Measurements from ENCODE around the gene EIF2B2.
"Not testable (repeated sequence)": the region's sequence is repeated elsewhere in the genome, so short reads cannot be mapped to it uniquely, and the experiment has no call there.

EIF2B2 gene

GRCh38 chr14:74994182-74994581 is 8.5 kb upstream of the EIF2B2 start:
- not testable (repeated sequence) for DNase-seq (ENCODE audit: low spot score)

- DNase-seq (ENCODE audit: low spot score): not testable (repeated sequence)
Measured at GRCh38 chr14:74995781-74996180, 6.9 kb upstream of the EIF2B2 start.

- DNase-seq (ENCODE audit: low spot score): no peak
Measured at GRCh38 chr14:75001261-75001660, 1.5 kb upstream of the EIF2B2 start.

GRCh38 chr14:75001899-75002298 is 822 bp upstream of the EIF2B2 start:
- no peak for DNase-seq (ENCODE audit: low spot score)

GRCh38 chr14:75003250-75004027 is 718 bp downstream of the EIF2B2 start:
- no peak for DNase-seq (ENCODE audit: low spot score)

GRCh38 chr14:75005357-75005756 is 2.6 kb downstream of the EIF2B2 start:
- DNase-seq (ENCODE audit: low spot score): no peak

GRCh38 chr14:75009176-75009575 is 6.5 kb downstream of the EIF2B2 start:
- no peak for DNase-seq (ENCODE audit: low spot score)

GRCh38 chr14:75010472-75011093 is 7.9 kb downstream of the EIF2B2 start:
- DNase-seq (ENCODE audit: low spot score): no peak

GRCh38 chr14:75011356-75011994 is 8.8 kb downstream of the EIF2B2 start:
- DNase-seq (ENCODE audit: low spot score): no peak

- DNase-seq (ENCODE audit: low spot score): no peak
Measured at GRCh38 chr14:75013290-75013689, 10.6 kb downstream of the EIF2B2 start.

GRCh38 chr14:75015496-75015895 is 12.8 kb downstream of the EIF2B2 start:
- no peak for DNase-seq (ENCODE audit: low spot score)

GRCh38 chr14:75016815-75017214 is 14.1 kb downstream of the EIF2B2 start:
- no peak for DNase-seq (ENCODE audit: low spot score)

- no peak for DNase-seq (ENCODE audit: low spot score)
Measured at GRCh38 chr14:75018694-75019093, 16.0 kb downstream of the EIF2B2 start.

- no peak for DNase-seq (ENCODE audit: low spot score)
Measured at GRCh38 chr14:75022655-75023054, 19.9 kb downstream of the EIF2B2 start.

- no peak for DNase-seq (ENCODE audit: low spot score)
Measured at GRCh38 chr14:75023108-75023507, 20.4 kb downstream of the EIF2B2 start.

GRCh38 chr14:75025082-75025481 is 22.4 kb downstream of the EIF2B2 start:
- no peak for DNase-seq (ENCODE audit: low spot score)

- DNase-seq (ENCODE audit: low spot score): no peak
Measured at GRCh38 chr14:75025876-75026275, 23.2 kb downstream of the EIF2B2 start.

- DNase-seq (ENCODE audit: low spot score): no peak
Measured at GRCh38 chr14:75030147-75030546, 27.4 kb downstream of the EIF2B2 start.

- DNase-seq (ENCODE audit: low spot score): no peak
Measured at GRCh38 chr14:75032939-75033338, 30.2 kb downstream of the EIF2B2 start.

- no peak for DNase-seq (ENCODE audit: low spot score)
Measured at GRCh38 chr14:75040507-75040906, 37.8 kb downstream of the EIF2B2 start.

- no peak for DNase-seq (ENCODE audit: low spot score)
Measured at GRCh38 chr14:75040959-75041358, 38.2 kb downstream of the EIF2B2 start.

GRCh38 chr14:75041613-75042012 is 38.9 kb downstream of the EIF2B2 start:
- no peak for DNase-seq (ENCODE audit: low spot score)

GRCh38 chr14:75042035-75042434 is 39.3 kb downstream of the EIF2B2 start:
- DNase-seq (ENCODE audit: low spot score): no peak
